DLD1 (cell line): ENCODE results near the gene CCDC91.

Experiments used
- in situ Hi-C: cut with HindIII; loops from 2 replicates; pipeline ENCODE4 v1.10.0; 2017; ENCODE audit warnings: low sequenced_read_pairs

Gene CCDC91

GRCh38 chr12:28190321-28191050, at the start of gene CCDC91:
Gene CCDC91, plus strand, starts transcription at chr12:28190456. Its CDS starts 66,760 bp downstream, at chr12:28257216.
- in situ Hi-C loops, result no loop called here

GRCh38 chr12:28144059-28144458, 46.2 kb upstream of the CCDC91 start:
- in situ Hi-C loops, result no loop called here

GRCh38 chr12:28144532-28144931, 45.7 kb upstream of the CCDC91 start:
- in situ Hi-C loops, result no loop called here

GRCh38 chr12:28145216-28145615, 45.0 kb upstream of the CCDC91 start:
- in situ Hi-C loops, result no loop called here

GRCh38 chr12:28149279-28149678, 41.0 kb upstream of the CCDC91 start:
- in situ Hi-C loops, result no loop called here

- in situ Hi-C loops, result no loop called here
Measured at GRCh38 chr12:28156362-28156761, 33.9 kb upstream of the CCDC91 start.

- in situ Hi-C loops, result no loop called here
Measured at GRCh38 chr12:28156804-28157203, 33.5 kb upstream of the CCDC91 start.

- in situ Hi-C loops, result no loop called here
Measured at GRCh38 chr12:28158353-28158752, 31.9 kb upstream of the CCDC91 start.

GRCh38 chr12:28159688-28160087, 30.6 kb upstream of the CCDC91 start:
- in situ Hi-C loops, result no loop called here

GRCh38 chr12:28161697-28162096, 28.6 kb upstream of the CCDC91 start:
- in situ Hi-C loops, result no loop called here

GRCh38 chr12:28162697-28163096, 27.6 kb upstream of the CCDC91 start:
- in situ Hi-C loops, result no loop called here

GRCh38 chr12:28164644-28165275, 25.5 kb upstream of the CCDC91 start:
- in situ Hi-C loops, result no loop called here

GRCh38 chr12:28167981-28168485, 22.2 kb upstream of the CCDC91 start:
- in situ Hi-C loops, result no loop called here

GRCh38 chr12:28171356-28172060, 18.7 kb upstream of the CCDC91 start:
- in situ Hi-C loops, result no loop called here

GRCh38 chr12:28172434-28173030, 17.7 kb upstream of the CCDC91 start:
- in situ Hi-C loops, result no loop called here

- in situ Hi-C loops, result no loop called here
Measured at GRCh38 chr12:28173440-28173839, 16.8 kb upstream of the CCDC91 start.

- in situ Hi-C loops, result no loop called here
Measured at GRCh38 chr12:28175098-28175589, 15.1 kb upstream of the CCDC91 start.

GRCh38 chr12:28176295-28176694, 14.0 kb upstream of the CCDC91 start:
- in situ Hi-C loops, result no loop called here

GRCh38 chr12:28177461-28177860, 12.8 kb upstream of the CCDC91 start:
- in situ Hi-C loops, result no loop called here

GRCh38 chr12:28177905-28178304, 12.4 kb upstream of the CCDC91 start:
- in situ Hi-C loops, result no loop called here

GRCh38 chr12:28178775-28179174, 11.5 kb upstream of the CCDC91 start:
- in situ Hi-C loops, result no loop called here
